Esophagus muscularis mucosa (tissue), 4 donors: ENCODE results near the gene ELK4. TPM values are rescaled to one million over a fixed set of nuclear protein-coding genes. Genes with fewer than 3 reads are reported as not detected.

Source experiments
- DNase-seq: peaks from one replicate; pipeline ENCODE4 v3.0.0-alpha.2; 2017; ENCODE audit errors: extremely low spot score
- H3K27ac ChIP-seq, 4 donors: fragments of 200-600 bp; sonication (generic); replicated peaks in 1 of 4; 1 replicate in 3 of 4; 2 replicates in 1 of 4; pipeline ENCODE4 v1.5.1; 2016 to 2019; ENCODE audit warnings: mild to moderate bottlenecking in 1 of 4
- H3K27me3 ChIP-seq, 4 donors: fragments of 200-600 bp; sonication (generic); one replicate each; pipeline versions ENCODE4 v1.5.1 to v1.6.0; 2016 to 2019
- H3K36me3 ChIP-seq, 4 donors: fragments of 200-600 bp; sonication (generic); one replicate each; pipeline ENCODE4 v1.5.1; 2016 to 2019
- H3K4me1 ChIP-seq, 4 donors: fragments of 200-600 bp; sonication (generic); one replicate each; pipeline ENCODE4 v1.5.1; 2016 to 2019
- H3K4me3 ChIP-seq, 4 donors: fragments of 200-600 bp; sonication (generic); 1 replicate in 2 of 4; 2 replicates in 2 of 4; pipeline ENCODE4 v1.5.1; 2016 to 2019; ENCODE audit warnings: mild to moderate bottlenecking in 4 of 4, moderate library complexity in 1 of 4
- H3K9me3 ChIP-seq, 4 donors: fragments of 200-600 bp; sonication (generic); 1 replicate in 3 of 4; 2 replicates in 1 of 4; pipeline ENCODE4 v1.5.1; 2016 to 2019
- EP300 ChIP-seq: sonication (generic); formaldehyde crosslinking; IDR thresholded peaks from one replicate; pipeline ENCODE4 v1.6.1; 2017; ENCODE audit warnings: antibody characterized with exemption
- POLR2A ChIP-seq: fragments of 450-650 bp; IDR thresholded peaks from one replicate; pipeline ENCODE4 v1.6.1; 2017; ENCODE audit warnings: antibody characterized with exemption, moderate library complexity, mild to moderate bottlenecking, low read depth
- POLR2AphosphoS5 ChIP-seq, 2 donors: sonication (generic); formaldehyde crosslinking; IDR thresholded peaks; one replicate each; pipeline ENCODE4 v1.6.1; 2017; ENCODE audit warnings: antibody characterized with exemption in 2 of 2
- WGBS: methylation state at CpG from one replicate; pipeline ENCODE4 v1.1.5; 2018; 5-methylcytosine and 5-hydroxymethylcytosine counted together
- intact Hi-C: fragments of 100-400 bp; cut with DNase I; formaldehyde crosslinking; loops from one replicate; pipeline ENCODE4 v1.15.1; 2023
- total RNA-seq, 4 donors: library from RNA; depleted of rRNA; stranded (reverse); fragments of >200 nt; gene quantifications; one replicate each; pipeline versions ENCODE4 v1.1.0 to v1.2.1, GENCODE V29; 2016
- TF ChIP-seq, protein P1 (sequence below), 3 experiments: fragments of 200-600 bp in 2 of 3; fragments of 450-650 bp in 1 of 3; sonication (generic) in 2 of 3; IDR thresholded peaks; one replicate each; pipeline ENCODE4 v1.5.1; 2017 to 2019; ENCODE audit warnings: antibody characterized with exemption in 3 of 3, mild to moderate bottlenecking in 2 of 3, moderate library complexity in 1 of 3

ELK4 gene
- total RNA-seq, 4 donors from 2014 or later = 18.7 to 23.2 (median 20.5) TPM

DNA sequence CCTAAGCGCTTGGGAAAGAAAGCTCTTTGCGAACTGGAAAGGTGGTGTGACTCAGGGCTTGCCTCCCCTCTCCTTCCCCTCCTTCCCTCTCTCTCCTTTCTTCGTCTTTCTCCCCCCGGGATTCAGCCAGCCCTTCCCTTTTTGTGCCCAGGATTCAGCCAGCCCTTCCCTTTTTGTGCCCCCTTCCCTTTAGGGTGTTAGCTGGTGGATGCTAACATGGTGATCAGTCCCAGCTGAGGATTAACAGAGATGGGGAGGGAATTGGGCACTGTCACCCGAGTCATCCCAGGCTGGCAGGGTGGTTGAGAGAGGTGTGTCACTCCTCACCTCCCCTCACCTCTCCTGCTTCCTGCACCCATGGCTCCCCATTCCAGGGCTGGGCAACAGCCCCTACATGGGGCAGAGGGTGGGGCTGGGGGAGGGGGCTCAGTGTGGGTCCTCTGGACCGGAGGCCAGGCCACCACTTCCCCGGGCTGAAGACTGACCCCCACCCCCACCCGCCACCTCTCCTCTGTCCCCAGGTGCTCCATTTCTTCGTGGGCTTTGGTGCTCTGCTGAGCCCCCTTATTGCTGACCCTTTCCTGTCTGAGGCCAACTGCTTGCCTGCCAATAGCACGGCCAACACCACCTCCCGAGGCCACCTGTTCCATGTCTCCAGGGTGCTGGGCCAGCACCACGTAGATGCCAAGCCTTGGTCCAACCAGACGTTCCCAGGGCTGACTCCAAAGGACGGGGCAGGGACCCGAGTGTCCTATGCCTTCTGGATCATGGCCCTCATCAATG is 51.5 kb downstream of the ELK4 start:
- 81% methylated on average over 12 of the region's 15 CpGs for WGBS

DNA sequence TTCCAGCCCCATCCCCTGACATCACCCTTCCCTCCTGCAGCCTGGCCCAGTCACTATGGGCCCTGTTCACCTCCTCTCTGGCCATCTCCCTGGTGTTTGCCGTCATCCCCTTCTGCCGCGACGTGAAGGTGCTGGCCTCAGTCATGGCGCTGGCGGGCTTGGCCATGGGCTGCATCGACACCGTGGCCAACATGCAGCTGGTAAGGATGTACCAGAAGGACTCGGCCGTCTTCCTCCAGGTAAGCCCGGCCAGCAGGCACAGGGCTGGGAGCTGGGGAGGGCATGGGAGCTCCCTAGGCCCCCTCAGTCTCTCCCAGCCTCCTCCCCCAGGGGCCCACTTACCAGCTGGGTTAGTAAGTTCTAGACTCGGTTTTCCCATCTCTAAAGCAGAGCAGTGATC is 52.1 kb downstream of the ELK4 start:
- Histone ChIP-seq H3K9me3 (no peaks in the 10 kb centered on the region), H3K4me3 (no peak overlapping the region), H3K36me3 (no peaks in the 10 kb centered on the region), H3K27ac (no peak overlapping the region), H3K4me1 (peaks cover 0 to 9% (median 3%) of the 10 kb centered on the region in 4 donors), H3K27me3 (peaks cover 0 to 42% (median 0%) of the 10 kb centered on the region in 4 donors)
- 89% methylated on average over 9 of the region's 12 CpGs for WGBS
- DNase-seq = no peak
- TF ChIP-seq, protein P1, sequence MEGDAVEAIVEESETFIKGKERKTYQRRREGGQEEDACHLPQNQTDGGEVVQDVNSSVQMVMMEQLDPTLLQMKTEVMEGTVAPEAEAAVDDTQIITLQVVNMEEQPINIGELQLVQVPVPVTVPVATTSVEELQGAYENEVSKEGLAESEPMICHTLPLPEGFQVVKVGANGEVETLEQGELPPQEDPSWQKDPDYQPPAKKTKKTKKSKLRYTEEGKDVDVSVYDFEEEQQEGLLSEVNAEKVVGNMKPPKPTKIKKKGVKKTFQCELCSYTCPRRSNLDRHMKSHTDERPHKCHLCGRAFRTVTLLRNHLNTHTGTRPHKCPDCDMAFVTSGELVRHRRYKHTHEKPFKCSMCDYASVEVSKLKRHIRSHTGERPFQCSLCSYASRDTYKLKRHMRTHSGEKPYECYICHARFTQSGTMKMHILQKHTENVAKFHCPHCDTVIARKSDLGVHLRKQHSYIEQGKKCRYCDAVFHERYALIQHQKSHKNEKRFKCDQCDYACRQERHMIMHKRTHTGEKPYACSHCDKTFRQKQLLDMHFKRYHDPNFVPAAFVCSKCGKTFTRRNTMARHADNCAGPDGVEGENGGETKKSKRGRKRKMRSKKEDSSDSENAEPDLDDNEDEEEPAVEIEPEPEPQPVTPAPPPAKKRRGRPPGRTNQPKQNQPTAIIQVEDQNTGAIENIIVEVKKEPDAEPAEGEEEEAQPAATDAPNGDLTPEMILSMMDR (IDR thresholded peaks at IDR 0.05) = no peak
- intact Hi-C loops = no loop called here

More for the DNA sequence above, 51.5 kb downstream of the ELK4 start:
- no peak overlapping the region for H3K27ac ChIP-seq
- H3K4me3 ChIP-seq = no peak overlapping the region
- H3K36me3 ChIP-seq = no peaks in the 10 kb centered on the region
- peaks cover 0 to 36% (median 0%) of the 10 kb centered on the region in 4 donors for H3K27me3 ChIP-seq
- intact Hi-C loops = no loop called here
- TF ChIP-seq, protein P1 (IDR thresholded peaks at IDR 0.05) = no peak
- TF ChIP-seq EP300 (no peak), POLR2AphosphoS5 (IDR thresholded peaks at IDR 0.05) (no peak), POLR2A (no peak)
- peaks cover 0 to 9% (median 3%) of the 10 kb centered on the region in 4 donors for H3K4me1 ChIP-seq
- DNase-seq = no peak
- no peaks in the 10 kb centered on the region for H3K9me3 ChIP-seq

DNA sequence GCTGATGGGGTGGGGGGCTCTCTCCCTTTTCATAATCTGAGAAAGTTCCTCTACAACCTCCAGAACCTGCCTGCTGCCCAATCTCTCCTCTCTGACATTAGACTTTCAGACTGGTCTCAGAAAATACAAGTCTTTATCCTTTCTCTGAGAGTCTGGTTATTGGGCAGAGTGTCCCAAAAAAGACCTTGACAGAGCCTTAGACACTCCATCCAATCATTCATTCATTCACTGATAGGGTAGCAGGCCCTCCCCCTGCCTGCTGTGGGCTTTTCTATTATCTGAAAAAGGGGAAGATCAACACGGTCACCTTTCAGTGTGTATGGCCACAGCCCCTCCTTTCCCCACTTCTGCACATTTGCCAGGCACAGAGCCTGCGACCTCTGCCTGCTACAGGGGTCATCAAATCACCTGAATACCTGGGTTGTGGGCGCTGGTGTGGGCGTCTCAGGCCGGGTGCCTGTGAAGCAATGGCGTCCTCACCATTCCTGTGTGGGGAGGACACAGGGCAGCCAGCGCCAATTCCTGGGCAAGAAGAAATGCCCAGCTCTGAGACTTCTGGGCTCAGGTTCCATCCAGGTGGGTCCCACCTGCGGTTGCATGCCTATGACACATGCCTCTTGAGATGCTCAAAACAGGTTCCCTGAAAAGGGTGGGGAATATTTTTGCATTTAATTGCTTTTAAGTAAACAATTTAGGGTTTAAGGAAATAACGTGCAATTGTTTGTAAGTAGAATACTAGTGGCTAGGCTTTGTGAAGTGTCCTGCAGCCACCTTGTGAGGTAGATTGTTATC is 52.8 kb downstream of the ELK4 start:
- Histone ChIP-seq H3K36me3 (no peaks in the 10 kb centered on the region), H3K9me3 (no peaks in the 10 kb centered on the region), H3K4me3 (no peak overlapping the region), H3K4me1 (peaks cover 0 to 9% (median 3%) of the 10 kb centered on the region in 4 donors), H3K27me3 (peaks cover 0 to 45% (median 0%) of the 10 kb centered on the region in 4 donors), H3K27ac (no peak overlapping the region)
- 78% methylated on average over 9 of the region's 9 CpGs for WGBS
- intact Hi-C loops = no loop called here
- DNase-seq = no peak
- TF ChIP-seq POLR2A (no peak), EP300 (no peak), POLR2AphosphoS5 (IDR thresholded peaks at IDR 0.05) (no peak)
- TF ChIP-seq, protein P1 (IDR thresholded peaks at IDR 0.05) = no peak

DNA sequence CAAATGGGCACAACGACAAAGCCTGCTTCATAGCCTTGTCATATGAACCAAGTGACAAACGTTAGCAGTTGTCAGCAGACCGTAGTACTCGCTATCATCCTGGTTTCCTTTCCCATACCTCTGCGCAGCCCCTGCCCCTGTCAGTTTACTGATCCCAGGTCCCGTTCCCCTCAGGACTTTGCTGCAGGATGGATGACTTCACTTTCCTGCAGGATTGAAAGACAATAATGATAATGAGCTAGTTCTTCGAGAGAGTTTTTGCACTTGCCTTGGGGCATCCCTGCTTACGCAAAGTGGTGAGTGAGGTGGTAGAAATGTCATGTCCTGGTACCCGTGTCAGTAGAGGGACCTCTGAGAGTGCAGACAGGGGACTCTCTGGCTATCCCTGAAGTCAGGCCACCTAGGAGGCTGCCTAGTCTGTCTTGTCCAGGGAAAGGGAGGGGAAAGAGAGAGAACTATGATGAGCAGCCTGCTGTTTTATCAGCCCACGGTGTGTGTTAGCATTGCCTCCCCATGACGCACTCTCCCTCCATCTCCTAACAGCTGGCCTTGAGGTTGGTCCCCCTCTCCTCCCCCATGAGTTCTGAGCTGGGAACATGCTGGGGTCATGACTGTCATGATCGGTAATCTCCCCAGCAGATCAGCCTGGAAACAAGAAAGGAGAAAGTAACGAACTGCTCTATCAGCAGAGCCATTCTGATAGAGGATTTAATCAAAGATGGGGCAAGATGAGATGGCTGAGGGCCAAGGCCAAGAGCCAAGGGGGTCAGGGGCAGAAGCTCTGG is 53.7 kb downstream of the ELK4 start:
- no peaks in the 10 kb centered on the region for H3K36me3 ChIP-seq
- TF ChIP-seq POLR2AphosphoS5 (IDR thresholded peaks at IDR 0.05) (no peak), POLR2A (no peak), EP300 (no peak)
- TF ChIP-seq, protein P1 (IDR thresholded peaks at IDR 0.05) = no peak
- peaks cover 0 to 8% (median 3%) of the 10 kb centered on the region in 4 donors for H3K4me1 ChIP-seq
- H3K27ac ChIP-seq = no peak overlapping the region
- intact Hi-C loops = no loop called here
- no peaks in the 10 kb centered on the region for H3K9me3 ChIP-seq
- WGBS = 72% methylated on average over 10 of the region's 13 CpGs
- no peak overlapping the region for H3K4me3 ChIP-seq
- peaks cover 0 to 45% (median 0%) of the 10 kb centered on the region in 4 donors for H3K27me3 ChIP-seq
- DNase-seq = no peak
